ENCODE data around the gene ALB.

The ALB gene

GRCh38 chr4:73458184-73459047, 54.3 kb downstream of the ALB start:
- no peaks in the 10 kb centered on the region for H3K27me3 ChIP-seq (replicated peaks; ENCODE audit: control insufficient read depth, insufficient read depth, low read length, poor library complexity, severe bottlenecking)
- no peak for DNase-seq
- no peaks in the 10 kb centered on the region for H3K9me3 ChIP-seq (ENCODE audit: control insufficient read depth, low read length)
- H3K4me3 ChIP-seq (ENCODE audit: insufficient read depth, low read depth, low read length, poor library complexity, severe bottlenecking) = no peak overlapping the region
- H3K36me3 ChIP-seq (ENCODE audit: control insufficient read depth, insufficient read depth, low read length) = no peaks in the 10 kb centered on the region
- no peak overlapping the region for H3K27ac ChIP-seq (ENCODE audit: insufficient read depth, low read length, poor library complexity, severe bottlenecking)
- no peaks in the 10 kb centered on the region for H3K4me1 ChIP-seq (ENCODE audit: control insufficient read depth, insufficient read depth, low read length, poor library complexity, severe bottlenecking)

GRCh38 chr4:73459048-73459421, 54.9 kb downstream of the ALB start:
- H3K9me3 ChIP-seq (ENCODE audit: control insufficient read depth, low read length) = no peaks in the 10 kb centered on the region
- DNase-seq = no peak
- no peak overlapping the region for H3K27ac ChIP-seq (ENCODE audit: insufficient read depth, low read length, poor library complexity, severe bottlenecking)

DNA sequence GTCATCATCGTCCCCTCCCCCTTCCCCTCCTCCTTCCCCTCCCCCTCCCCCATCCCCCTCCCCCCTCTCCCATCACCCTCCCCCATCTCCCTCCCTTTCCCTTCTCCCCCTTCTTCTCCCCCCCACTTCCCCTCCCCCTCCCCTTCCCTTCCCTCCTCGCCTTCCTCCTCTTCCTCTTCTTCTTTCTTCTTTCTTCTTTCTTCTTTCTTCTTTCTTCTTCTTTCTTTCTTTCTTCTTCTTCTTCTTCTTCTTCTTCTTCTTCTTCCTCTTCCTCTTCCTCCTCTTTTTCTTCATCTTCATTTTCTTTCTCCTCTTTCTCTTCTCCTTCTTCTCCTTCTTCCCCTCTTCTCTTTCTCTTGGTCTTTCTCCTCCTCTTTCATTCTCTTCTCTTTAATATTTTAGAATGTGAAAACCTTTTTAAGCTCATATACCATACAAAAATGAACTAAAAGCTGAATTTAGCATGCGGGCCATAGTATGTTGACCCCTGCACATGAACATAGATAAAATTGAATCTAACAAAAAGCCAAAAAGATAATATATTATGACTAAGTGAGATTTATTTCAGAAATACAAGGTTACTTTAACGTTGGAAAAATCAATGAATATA, 56.9 kb downstream of the ALB start:
- DNase-seq = no peak
- H3K9me3 ChIP-seq (ENCODE audit: control insufficient read depth, low read length) = no peaks in the 10 kb centered on the region
- no peaks in the 10 kb centered on the region for H3K4me1 ChIP-seq (ENCODE audit: control insufficient read depth, insufficient read depth, low read length, poor library complexity, severe bottlenecking)
- H3K27me3 ChIP-seq (replicated peaks; ENCODE audit: control insufficient read depth, insufficient read depth, low read length, poor library complexity, severe bottlenecking) = no peaks in the 10 kb centered on the region
- no peak overlapping the region for H3K4me3 ChIP-seq (ENCODE audit: insufficient read depth, low read depth, low read length, poor library complexity, severe bottlenecking)
- no peak overlapping the region for H3K27ac ChIP-seq (ENCODE audit: insufficient read depth, low read length, poor library complexity, severe bottlenecking)
- H3K36me3 ChIP-seq (ENCODE audit: control insufficient read depth, insufficient read depth, low read length) = no peaks in the 10 kb centered on the region

More at GRCh38 chr4:73459048-73459421, 54.9 kb downstream of the ALB start:
- Histone ChIP-seq H3K27me3 (replicated peaks; ENCODE audit: control insufficient read depth, insufficient read depth, low read length, poor library complexity, severe bottlenecking) (no peaks in the 10 kb centered on the region), H3K4me3 (ENCODE audit: insufficient read depth, low read depth, low read length, poor library complexity, severe bottlenecking) (no peak overlapping the region), H3K36me3 (ENCODE audit: control insufficient read depth, insufficient read depth, low read length) (no peaks in the 10 kb centered on the region), H3K4me1 (ENCODE audit: control insufficient read depth, insufficient read depth, low read length, poor library complexity, severe bottlenecking) (no peaks in the 10 kb centered on the region)

GRCh38 chr4:73468170-73468569, 64.1 kb downstream of the ALB start:
- DNase-seq = no peak
- Histone ChIP-seq H3K9me3 (ENCODE audit: control insufficient read depth, low read length) (no peaks in the 10 kb centered on the region), H3K27ac (ENCODE audit: insufficient read depth, low read length, poor library complexity, severe bottlenecking) (no peak overlapping the region), H3K36me3 (ENCODE audit: control insufficient read depth, insufficient read depth, low read length) (no peaks in the 10 kb centered on the region), H3K4me1 (ENCODE audit: control insufficient read depth, insufficient read depth, low read length, poor library complexity, severe bottlenecking) (no peaks in the 10 kb centered on the region), H3K4me3 (ENCODE audit: insufficient read depth, low read depth, low read length, poor library complexity, severe bottlenecking) (no peak overlapping the region), H3K27me3 (replicated peaks; ENCODE audit: control insufficient read depth, insufficient read depth, low read length, poor library complexity, severe bottlenecking) (no peaks in the 10 kb centered on the region)

- no peaks in the 10 kb centered on the region for H3K9me3 ChIP-seq (ENCODE audit: control insufficient read depth, low read length)
- DNase-seq = no peak
- H3K27me3 ChIP-seq (replicated peaks; ENCODE audit: control insufficient read depth, insufficient read depth, low read length, poor library complexity, severe bottlenecking) = no peaks in the 10 kb centered on the region
- H3K4me3 ChIP-seq (ENCODE audit: insufficient read depth, low read depth, low read length, poor library complexity, severe bottlenecking) = no peak overlapping the region
- H3K27ac ChIP-seq (ENCODE audit: insufficient read depth, low read length, poor library complexity, severe bottlenecking) = no peak overlapping the region
- no peaks in the 10 kb centered on the region for H3K4me1 ChIP-seq (ENCODE audit: control insufficient read depth, insufficient read depth, low read length, poor library complexity, severe bottlenecking)
- H3K36me3 ChIP-seq (ENCODE audit: control insufficient read depth, insufficient read depth, low read length) = no peaks in the 10 kb centered on the region
These were observed 66.6 kb downstream of the ALB start for GRCh38 chr4:73470728-73471127.
